ENCODE data around the gene RNASE1.

DNA sequence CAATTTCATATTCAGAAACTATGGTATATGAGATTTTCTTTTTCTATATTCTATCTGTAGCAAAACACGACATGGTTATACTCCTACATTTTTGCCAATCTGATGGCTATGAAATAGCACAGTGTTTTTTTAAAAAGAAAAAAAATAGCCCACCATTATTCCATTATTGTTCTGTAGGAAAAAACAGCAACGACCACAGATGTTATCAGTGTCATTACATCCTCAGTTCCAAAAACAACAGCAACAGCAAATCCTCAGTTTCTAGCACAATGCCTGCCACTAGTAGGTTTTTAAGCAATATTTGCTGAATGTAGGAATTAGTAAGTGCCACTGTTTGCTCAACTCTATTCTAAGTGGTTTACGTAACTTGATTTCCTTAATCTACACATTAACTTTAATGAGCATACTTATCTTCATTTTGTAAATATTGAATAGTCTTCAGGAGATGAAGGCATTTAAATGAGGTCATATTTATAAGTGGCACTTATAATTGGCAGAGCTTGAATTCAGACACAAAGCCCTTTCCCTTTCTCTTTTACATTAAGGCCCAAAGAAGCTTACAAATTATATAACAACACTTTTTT lies 13.3 kb downstream of the RNASE1 start:
- TF ChIP-seq, protein P1, sequence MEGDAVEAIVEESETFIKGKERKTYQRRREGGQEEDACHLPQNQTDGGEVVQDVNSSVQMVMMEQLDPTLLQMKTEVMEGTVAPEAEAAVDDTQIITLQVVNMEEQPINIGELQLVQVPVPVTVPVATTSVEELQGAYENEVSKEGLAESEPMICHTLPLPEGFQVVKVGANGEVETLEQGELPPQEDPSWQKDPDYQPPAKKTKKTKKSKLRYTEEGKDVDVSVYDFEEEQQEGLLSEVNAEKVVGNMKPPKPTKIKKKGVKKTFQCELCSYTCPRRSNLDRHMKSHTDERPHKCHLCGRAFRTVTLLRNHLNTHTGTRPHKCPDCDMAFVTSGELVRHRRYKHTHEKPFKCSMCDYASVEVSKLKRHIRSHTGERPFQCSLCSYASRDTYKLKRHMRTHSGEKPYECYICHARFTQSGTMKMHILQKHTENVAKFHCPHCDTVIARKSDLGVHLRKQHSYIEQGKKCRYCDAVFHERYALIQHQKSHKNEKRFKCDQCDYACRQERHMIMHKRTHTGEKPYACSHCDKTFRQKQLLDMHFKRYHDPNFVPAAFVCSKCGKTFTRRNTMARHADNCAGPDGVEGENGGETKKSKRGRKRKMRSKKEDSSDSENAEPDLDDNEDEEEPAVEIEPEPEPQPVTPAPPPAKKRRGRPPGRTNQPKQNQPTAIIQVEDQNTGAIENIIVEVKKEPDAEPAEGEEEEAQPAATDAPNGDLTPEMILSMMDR (conservative IDR thresholded peaks at IDR 0.05; ENCODE audit: low read depth, low read length): no peak
- TF ChIP-seq EZH2 (IDR thresholded peaks at IDR 0.05; ENCODE audit: low read length, unreplicated experiment) (no peak), EZH2phosphoT487 (IDR thresholded peaks at IDR 0.05; ENCODE audit: borderline replicate concordance, low read length) (no peak)
